Nephron (organoid): ENCODE measurements around the gene NCAM1.
A peak's percentile ranks its signal among the peaks of the same experiment; 100 is the strongest.

Experiments
- H3K27ac Mint-ChIP-seq, 3 experiments: 2 replicates each; pipeline ENCODE4 v1.8.0; 2020; ENCODE audit warnings: mixed read lengths in 3 of 3, mild to moderate bottlenecking in 2 of 3, moderate library complexity in 1 of 3
- H3K27me3 Mint-ChIP-seq: 2 replicates; pipeline ENCODE4 v1.8.0; 2021; ENCODE audit warnings: low read depth, mild to moderate bottlenecking, moderate library complexity, mixed read lengths
- H3K36me3 Mint-ChIP-seq: 2 replicates; pipeline ENCODE4 v1.8.0; 2020; ENCODE audit warnings: low read depth, mixed read lengths
- H3K4me1 Mint-ChIP-seq: 2 replicates; pipeline ENCODE4 v1.8.0; 2020; ENCODE audit warnings: mixed read lengths
- H3K4me3 Mint-ChIP-seq, 3 experiments: 2 replicates each; pipeline ENCODE4 v1.8.0; 2020; ENCODE audit warnings: mild to moderate bottlenecking in 3 of 3, mixed read lengths in 3 of 3, moderate library complexity in 2 of 3
- H3K9me3 Mint-ChIP-seq: 2 replicates; pipeline ENCODE4 v1.8.0; 2020; ENCODE audit warnings: mixed read lengths
- CTCF ChIP-seq, 3 experiments: fragments of 200-600 bp; sonication (generic); IDR thresholded peaks; one replicate each; pipeline ENCODE4 v1.5.0; 2021; ENCODE audit warnings: antibody characterized with exemption in 3 of 3; ENCODE audit not compliant: unreplicated experiment in 3 of 3

NCAM1 gene

GRCh38 chr11:113240389-113240788 is 279.2 kb downstream of the NCAM1 start:
- Mint-ChIP-seq H3K4me3 (no peak overlapping the region), H3K9me3 (no peaks in the 10 kb centered on the region), H3K4me1 (peaks cover 29% of the 10 kb centered on the region), H3K27ac (no peak overlapping the region), H3K27me3 (no peaks in the 10 kb centered on the region), H3K36me3 (peaks cover 58% of the 10 kb centered on the region)
- TF ChIP-seq CTCF (IDR thresholded peaks at IDR 0.05; ENCODE audit: unreplicated experiment in 3 of 3) = no peak

- H3K36me3 Mint-ChIP-seq = peaks cover 58% of the 10 kb centered on the region
- no peaks in the 10 kb centered on the region for H3K9me3 Mint-ChIP-seq
- peak overlapping the region in 2 of 3 experiments; percentile 18 to 32 for H3K27ac Mint-ChIP-seq
- TF ChIP-seq CTCF (IDR thresholded peaks at IDR 0.05; ENCODE audit: unreplicated experiment in 3 of 3) = no peak
- no peaks in the 10 kb centered on the region for H3K27me3 Mint-ChIP-seq
- H3K4me3 Mint-ChIP-seq = no peak overlapping the region
- H3K4me1 Mint-ChIP-seq = peaks cover 29% of the 10 kb centered on the region
Measured at GRCh38 chr11:113240790-113241635, 279.8 kb downstream of the NCAM1 start.

- no peak for TF ChIP-seq CTCF (IDR thresholded peaks at IDR 0.05; ENCODE audit: unreplicated experiment in 3 of 3)
- Mint-ChIP-seq H3K27me3 (no peaks in the 10 kb centered on the region), H3K4me1 (peaks cover 29% of the 10 kb centered on the region), H3K27ac (peak overlapping the region in 2 of 3 experiments; percentile 18 to 32), H3K4me3 (no peak overlapping the region), H3K9me3 (no peaks in the 10 kb centered on the region), H3K36me3 (peaks cover 59% of the 10 kb centered on the region)
Measured at GRCh38 chr11:113241636-113242054, 280.4 kb downstream of the NCAM1 start.

- TF ChIP-seq CTCF (IDR thresholded peaks at IDR 0.05; ENCODE audit: unreplicated experiment in 3 of 3) = no peak
- H3K4me1 Mint-ChIP-seq = peaks cover 29% of the 10 kb centered on the region
- no peaks in the 10 kb centered on the region for H3K9me3 Mint-ChIP-seq
- no peak overlapping the region for H3K4me3 Mint-ChIP-seq
- H3K36me3 Mint-ChIP-seq = peaks cover 59% of the 10 kb centered on the region
- no peaks in the 10 kb centered on the region for H3K27me3 Mint-ChIP-seq
- H3K27ac Mint-ChIP-seq = peak overlapping the region in 1 of 3 experiments; percentile 52
Measured at GRCh38 chr11:113242060-113242459, 280.8 kb downstream of the NCAM1 start.

GRCh38 chr11:113242767-113243397 is 281.7 kb downstream of the NCAM1 start:
- H3K4me3 Mint-ChIP-seq = no peak overlapping the region
- peaks cover 36% of the 10 kb centered on the region for H3K4me1 Mint-ChIP-seq
- H3K27me3 Mint-ChIP-seq = no peaks in the 10 kb centered on the region
- TF ChIP-seq CTCF (IDR thresholded peaks at IDR 0.05; ENCODE audit: unreplicated experiment in 3 of 3) = no peak
- H3K9me3 Mint-ChIP-seq = no peaks in the 10 kb centered on the region
- peaks cover 68% of the 10 kb centered on the region for H3K36me3 Mint-ChIP-seq
- peak overlapping the region; percentile 52 to 71 (median 68) for H3K27ac Mint-ChIP-seq
